ENCODE data around the gene DEPP1. TPM values are rescaled to one million over a fixed set of nuclear protein-coding genes. Genes with fewer than 3 reads are reported as not detected.

Gene DEPP1
- total RNA-seq, 1 experiment from 2014 or later = 0.54 TPM

DNA sequence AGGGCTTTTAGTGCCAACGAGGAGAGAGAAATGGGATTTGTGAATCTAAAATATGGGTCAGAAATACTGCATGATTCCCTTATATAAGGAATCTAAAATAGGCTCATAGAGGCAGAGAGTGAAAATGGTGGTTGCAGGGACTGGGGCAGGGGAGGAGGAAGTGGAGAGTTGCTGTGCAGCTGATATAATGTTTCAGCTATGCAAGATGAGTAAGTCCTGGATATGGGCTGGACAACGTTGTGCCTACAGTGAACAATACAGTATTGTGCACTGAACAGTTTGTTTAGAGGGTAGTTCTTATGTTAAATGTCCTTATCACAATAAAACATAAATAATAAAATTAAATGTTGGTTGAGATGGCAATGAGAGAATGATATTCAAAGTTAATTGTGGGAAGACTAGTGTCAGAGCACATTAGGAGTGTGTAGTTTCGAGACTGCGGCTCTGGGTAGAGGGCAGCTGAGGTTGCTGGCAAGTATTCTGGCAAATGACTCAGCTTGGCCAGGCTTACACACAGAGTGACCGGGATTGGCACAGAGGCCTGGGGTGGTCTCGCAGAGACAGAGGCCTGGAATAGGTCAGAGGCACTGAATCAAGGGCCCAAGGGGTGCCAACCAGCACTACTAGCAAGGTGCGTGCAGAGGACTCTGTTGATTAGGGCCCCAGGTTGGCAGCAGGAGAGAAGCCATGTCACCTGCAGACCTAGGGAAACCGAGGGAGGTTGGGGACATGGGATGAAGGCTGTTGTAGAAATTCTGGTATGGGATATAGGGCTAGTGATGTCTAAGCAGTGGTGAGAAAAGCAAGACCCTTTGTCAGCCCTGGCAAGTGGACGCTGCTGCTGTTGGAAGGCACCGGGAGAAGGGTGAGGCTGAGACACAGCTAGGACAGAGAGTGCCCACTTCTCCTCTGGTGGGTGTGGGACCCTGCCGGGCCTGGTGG is 2.8 kb upstream of the DEPP1 start:
- intact Hi-C loops (cut with micrococcal nuclease; ENCODE audit: unreplicated experiment) = no loop called here
- CTCF ChIA-PET = no interaction called here
- BruUV-seq (replicated peaks) = no TSS peak
- DNase-seq (ENCODE audit: low spot score) = no peak
- H3K4me1 ChIP-seq (ENCODE audit: insufficient read depth, low read length, poor library complexity, severe bottlenecking) = peaks cover 18% of the 10 kb centered on the region
- no peak overlapping the region for H3K4me3 ChIP-seq (ENCODE audit: low read depth, low read length, poor library complexity, severe bottlenecking)
- no peaks in the 10 kb centered on the region for H3K27me3 ChIP-seq (replicated peaks; ENCODE audit: insufficient read depth, low read depth, low read length, poor library complexity)
- POLR2A ChIA-PET (ENCODE audit: low non-redundant PET) = no interaction called here
- H3K36me3 ChIP-seq (ENCODE audit: insufficient read depth, low read length, poor library complexity, severe bottlenecking) = no peaks in the 10 kb centered on the region
- no peak overlapping the region for H3K27ac ChIP-seq (ENCODE audit: low read depth, low read length, poor library complexity, severe bottlenecking)
- no peaks in the 10 kb centered on the region for H3K9me3 ChIP-seq (ENCODE audit: low read depth, low read length, poor library complexity, severe bottlenecking)
- TF ChIP-seq, protein P1, sequence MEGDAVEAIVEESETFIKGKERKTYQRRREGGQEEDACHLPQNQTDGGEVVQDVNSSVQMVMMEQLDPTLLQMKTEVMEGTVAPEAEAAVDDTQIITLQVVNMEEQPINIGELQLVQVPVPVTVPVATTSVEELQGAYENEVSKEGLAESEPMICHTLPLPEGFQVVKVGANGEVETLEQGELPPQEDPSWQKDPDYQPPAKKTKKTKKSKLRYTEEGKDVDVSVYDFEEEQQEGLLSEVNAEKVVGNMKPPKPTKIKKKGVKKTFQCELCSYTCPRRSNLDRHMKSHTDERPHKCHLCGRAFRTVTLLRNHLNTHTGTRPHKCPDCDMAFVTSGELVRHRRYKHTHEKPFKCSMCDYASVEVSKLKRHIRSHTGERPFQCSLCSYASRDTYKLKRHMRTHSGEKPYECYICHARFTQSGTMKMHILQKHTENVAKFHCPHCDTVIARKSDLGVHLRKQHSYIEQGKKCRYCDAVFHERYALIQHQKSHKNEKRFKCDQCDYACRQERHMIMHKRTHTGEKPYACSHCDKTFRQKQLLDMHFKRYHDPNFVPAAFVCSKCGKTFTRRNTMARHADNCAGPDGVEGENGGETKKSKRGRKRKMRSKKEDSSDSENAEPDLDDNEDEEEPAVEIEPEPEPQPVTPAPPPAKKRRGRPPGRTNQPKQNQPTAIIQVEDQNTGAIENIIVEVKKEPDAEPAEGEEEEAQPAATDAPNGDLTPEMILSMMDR (conservative IDR thresholded peaks at IDR 0.05; ENCODE audit: low read depth, low read length) = no peak
- TF ChIP-seq EZH2 (IDR thresholded peaks at IDR 0.05; ENCODE audit: borderline replicate concordance, low read depth, low read length, poor library complexity, severe bottlenecking) = no peak

DNA sequence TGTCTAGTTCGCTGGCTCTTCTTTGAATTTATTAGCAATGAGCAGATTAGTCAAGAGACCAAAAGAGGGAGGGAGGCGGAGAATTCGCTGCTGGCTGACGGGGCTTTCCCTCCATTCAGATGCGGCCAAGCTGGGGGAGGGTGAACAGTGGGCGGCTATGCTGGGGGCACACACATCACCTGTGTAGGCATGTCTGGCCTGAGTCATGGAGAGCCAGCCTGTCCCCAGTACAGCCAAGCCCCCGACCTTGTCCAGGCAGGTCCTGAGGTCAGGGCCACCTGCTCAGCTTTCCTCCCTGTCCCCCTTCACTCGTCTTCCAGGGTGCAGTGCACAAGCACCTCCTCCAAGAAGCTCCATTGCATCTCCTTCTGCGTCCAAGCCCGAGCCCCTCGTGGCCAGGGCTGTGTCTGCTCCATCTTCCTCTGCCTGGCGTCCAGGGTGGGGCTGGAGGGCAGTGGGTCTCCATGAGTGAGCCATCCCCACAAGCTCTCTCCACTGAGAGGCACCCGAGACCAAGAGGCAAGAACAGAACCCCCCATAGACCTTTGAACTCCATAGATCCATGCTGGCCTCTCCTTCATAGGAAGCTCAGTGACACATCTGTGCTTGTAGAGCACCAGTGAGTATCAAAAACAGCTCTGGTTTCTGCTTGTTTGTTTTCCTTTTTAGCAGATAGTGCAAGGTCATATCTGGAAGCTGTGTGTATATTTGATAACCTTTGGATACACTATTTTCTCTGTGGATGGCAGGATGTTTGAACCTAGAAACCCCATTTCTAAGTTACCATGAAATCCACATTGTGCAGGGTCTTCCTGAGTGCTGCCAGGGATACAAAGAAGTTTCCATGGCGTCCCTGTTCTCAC is 1.9 kb upstream of the DEPP1 start:
- no peaks in the 10 kb centered on the region for H3K36me3 ChIP-seq (ENCODE audit: insufficient read depth, low read length, poor library complexity, severe bottlenecking)
- H3K4me1 ChIP-seq (ENCODE audit: insufficient read depth, low read length, poor library complexity, severe bottlenecking) = peaks cover 20% of the 10 kb centered on the region
- no peaks in the 10 kb centered on the region for H3K27me3 ChIP-seq (replicated peaks; ENCODE audit: insufficient read depth, low read depth, low read length, poor library complexity)
- DNase-seq (ENCODE audit: low spot score) = no peak
- BruUV-seq (replicated peaks) = no TSS peak
- ChIA-PET CTCF (no interaction called here), POLR2A (ENCODE audit: low non-redundant PET) (no interaction called here)
- TF ChIP-seq EZH2 (IDR thresholded peaks at IDR 0.05; ENCODE audit: borderline replicate concordance, low read depth, low read length, poor library complexity, severe bottlenecking) = no peak
- TF ChIP-seq, protein P1 (conservative IDR thresholded peaks at IDR 0.05; ENCODE audit: low read depth, low read length) = no peak
- H3K9me3 ChIP-seq (ENCODE audit: low read depth, low read length, poor library complexity, severe bottlenecking) = no peaks in the 10 kb centered on the region
- H3K27ac ChIP-seq (ENCODE audit: low read depth, low read length, poor library complexity, severe bottlenecking) = no peak overlapping the region
- intact Hi-C loops (cut with micrococcal nuclease; ENCODE audit: unreplicated experiment) = no loop called here
- H3K4me3 ChIP-seq (ENCODE audit: low read depth, low read length, poor library complexity, severe bottlenecking) = no peak overlapping the region

- Histone ChIP-seq H3K36me3 (ENCODE audit: insufficient read depth, low read length, poor library complexity, severe bottlenecking) (no peaks in the 10 kb centered on the region), H3K4me1 (ENCODE audit: insufficient read depth, low read length, poor library complexity, severe bottlenecking) (peaks cover 25% of the 10 kb centered on the region), H3K4me3 (ENCODE audit: low read depth, low read length, poor library complexity, severe bottlenecking) (no peak overlapping the region), H3K27me3 (replicated peaks; ENCODE audit: insufficient read depth, low read depth, low read length, poor library complexity) (no peaks in the 10 kb centered on the region), H3K27ac (ENCODE audit: low read depth, low read length, poor library complexity, severe bottlenecking) (peak overlapping the region; percentile 63), H3K9me3 (ENCODE audit: low read depth, low read length, poor library complexity, severe bottlenecking) (no peaks in the 10 kb centered on the region)
- TF ChIP-seq, protein P1 (conservative IDR thresholded peaks at IDR 0.05; ENCODE audit: low read depth, low read length) = no peak
- no peak for TF ChIP-seq EZH2 (IDR thresholded peaks at IDR 0.05; ENCODE audit: borderline replicate concordance, low read depth, low read length, poor library complexity, severe bottlenecking)
- DNase-seq (ENCODE audit: low spot score) = no peak
- CTCF ChIA-PET = interaction anchor here (1.0 kb wide), 1 partner anchor 47 kb away, joined by 3 read pairs; no protein-coding TSS in a partner anchor
- POLR2A ChIA-PET (ENCODE audit: low non-redundant PET) = no interaction called here
- intact Hi-C loops (cut with micrococcal nuclease; ENCODE audit: unreplicated experiment) = loop anchor here (5.0 to 10.0 kb wide), 2 partner anchors 47 to 1305 kb away; no protein-coding TSS in a partner anchor
- no TSS peak for BruUV-seq (replicated peaks)
Observed at GRCh38 chr10:44979281-44980191, 927 bp upstream of the DEPP1 start.

Measured in A673 (cell line).